AG08395 (cell line): Measurements from ENCODE around the gene KIRREL2.
"Not testable (repeated sequence)": the region's sequence is repeated elsewhere in the genome, so short reads cannot be mapped to it uniquely, and the experiment has no call there.

Source experiments
- DNase-seq: peaks from one replicate; pipeline ENCODE4 v3.0.0; 2012; ENCODE audit warnings: mixed read lengths, low spot score

KIRREL2 gene

GRCh38 chr19:35899547-35900214, 43.0 kb downstream of the KIRREL2 start:
- DNase-seq, result peak; percentile 88

GRCh38 chr19:35901055-35901644, 44.4 kb downstream of the KIRREL2 start:
- peak; percentile 77 for DNase-seq

GRCh38 chr19:35901854-35902661, 45.3 kb downstream of the KIRREL2 start, which contains the start of gene HCST:
Gene HCST (plus strand): TSS chr19:35902529. CDS start chr19:35902594, 65 bp downstream.
- DNase-seq, result peak; percentile 79

- DNase-seq, result no peak
These were observed 46.3 kb downstream of the KIRREL2 start for GRCh38 chr19:35902870-35903475.

- peak; percentile 73 for DNase-seq
These were observed 47.0 kb downstream of the KIRREL2 start for GRCh38 chr19:35903550-35904179.

- DNase-seq, result no peak
These were observed 47.8 kb downstream of the KIRREL2 start for GRCh38 chr19:35904311-35905068.

- DNase-seq, result no peak
These were observed 48.5 kb downstream of the KIRREL2 start for GRCh38 chr19:35905178-35905727.

GRCh38 chr19:35907377-35907745, 50.6 kb downstream of the KIRREL2 start:
- DNase-seq, result no peak

- no peak for DNase-seq
These were observed 51.3 kb downstream of the KIRREL2 start, which contains the start of gene TYROBP for GRCh38 chr19:35908010-35908441. Gene TYROBP (minus strand): TSS chr19:35908295. CDS start chr19:35908228, 67 bp downstream.

- DNase-seq, result no peak
These were observed 52.4 kb downstream of the KIRREL2 start for GRCh38 chr19:35908973-35909683.

- DNase-seq, result no peak
These were observed 52.9 kb downstream of the KIRREL2 start for GRCh38 chr19:35909684-35910035.

GRCh38 chr19:35910355-35910754, 53.6 kb downstream of the KIRREL2 start:
- DNase-seq, result not testable (repeated sequence)

- DNase-seq, result no peak
These were observed 54.5 kb downstream of the KIRREL2 start for GRCh38 chr19:35911173-35911572.

GRCh38 chr19:35911790-35912189, 55.1 kb downstream of the KIRREL2 start:
- DNase-seq, result no peak

- no peak for DNase-seq
These were observed 56.9 kb downstream of the KIRREL2 start for GRCh38 chr19:35913589-35913988.

- DNase-seq, result no peak
These were observed 58.7 kb downstream of the KIRREL2 start for GRCh38 chr19:35915443-35915842.
